ACHN (cell line): ENCODE results near the gene NPEPPS.
"Not testable (repeated sequence)": the region's sequence is repeated elsewhere in the genome, so short reads cannot be mapped to it uniquely, and the experiment has no call there.

Experiments used
- DNase-seq: peaks from one replicate; pipeline ENCODE4 v3.0.0-alpha.2; 2015
- in situ Hi-C: cut with HindIII; loops from 2 replicates; pipeline ENCODE4 v1.10.0; 2017; ENCODE audit warnings: low sequenced_read_pairs, low pct_ligation_motif_present, low pct_unique_long_range_greater_than_20kb

The NPEPPS gene

DNA sequence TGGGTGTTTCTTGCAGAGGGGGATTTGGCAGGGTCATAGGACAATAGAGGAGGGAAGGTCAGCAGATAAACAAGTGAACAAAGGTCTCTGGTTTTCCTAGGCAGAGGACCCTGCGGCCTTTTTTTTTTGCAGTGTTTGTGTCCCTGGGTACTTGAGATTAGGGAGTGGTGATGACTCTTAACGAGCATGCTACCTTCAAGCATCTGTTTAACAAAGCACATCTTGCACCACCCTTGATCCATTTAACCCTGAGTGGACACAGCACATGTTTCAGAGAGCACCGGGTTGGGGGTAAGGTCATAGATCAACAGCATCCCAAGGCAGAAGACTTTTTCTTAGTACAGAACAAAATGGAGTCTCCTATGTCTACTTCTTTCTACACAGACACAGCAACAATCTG is 25.2 kb downstream of the NPEPPS start:
- in situ Hi-C loops = not testable (repeated sequence)

GRCh38 chr17:47560517-47561043 is 29.7 kb downstream of the NPEPPS start:
- DNase-seq, in situ Hi-C loops: not testable (repeated sequence)

More for the DNA sequence above, 25.2 kb downstream of the NPEPPS start:
- not testable (repeated sequence) for DNase-seq

DNA sequence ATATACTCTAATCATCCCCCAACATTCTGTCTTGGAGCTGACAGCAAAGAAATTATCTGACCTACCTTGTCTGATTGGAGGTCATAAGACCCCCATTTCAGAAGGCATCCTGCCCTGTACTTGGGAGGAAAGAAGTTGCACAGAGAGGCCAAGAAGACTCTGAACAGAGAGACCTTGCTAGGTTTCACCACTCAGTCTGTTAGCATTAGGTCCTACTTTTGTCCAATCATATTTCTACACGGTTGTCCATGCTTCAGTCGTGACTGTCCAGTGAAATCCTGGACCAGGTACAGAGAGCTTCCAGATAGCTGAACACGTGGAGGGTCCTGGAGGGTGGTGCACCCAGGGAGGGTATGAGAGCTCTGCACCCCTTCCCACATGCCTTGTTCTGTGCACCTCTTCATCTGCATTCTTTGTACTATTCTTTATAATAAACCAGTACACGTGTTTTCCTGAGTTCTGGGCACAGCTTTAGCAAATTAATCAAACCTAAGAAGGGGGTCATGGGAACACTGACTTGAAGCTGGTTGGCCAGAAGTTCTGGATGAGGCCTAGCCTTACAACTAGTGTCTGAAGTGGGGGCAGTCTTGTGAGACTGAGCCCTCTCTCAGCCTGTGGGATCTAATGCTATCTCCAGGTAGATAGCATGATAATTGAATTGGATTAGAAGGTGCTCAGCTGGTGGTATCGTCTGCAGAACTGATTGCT is 30.9 kb downstream of the NPEPPS start:
- DNase-seq, in situ Hi-C loops: not testable (repeated sequence)

DNA sequence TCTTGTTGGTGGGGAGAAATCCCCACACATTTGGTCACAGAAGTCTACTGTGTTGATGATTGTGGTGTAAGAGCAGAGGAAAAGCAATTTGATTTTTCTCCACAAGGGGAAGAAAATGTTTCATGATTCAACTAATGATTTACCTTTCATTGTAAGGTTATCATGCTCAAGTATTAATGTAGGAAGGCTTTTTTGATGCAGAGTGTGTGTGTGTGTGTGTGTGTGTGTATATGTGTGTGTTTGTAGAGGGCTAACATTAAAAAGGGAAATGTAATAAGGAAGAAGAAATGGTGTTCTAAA is 31.4 kb downstream of the NPEPPS start:
- in situ Hi-C loops, DNase-seq: not testable (repeated sequence)

DNA sequence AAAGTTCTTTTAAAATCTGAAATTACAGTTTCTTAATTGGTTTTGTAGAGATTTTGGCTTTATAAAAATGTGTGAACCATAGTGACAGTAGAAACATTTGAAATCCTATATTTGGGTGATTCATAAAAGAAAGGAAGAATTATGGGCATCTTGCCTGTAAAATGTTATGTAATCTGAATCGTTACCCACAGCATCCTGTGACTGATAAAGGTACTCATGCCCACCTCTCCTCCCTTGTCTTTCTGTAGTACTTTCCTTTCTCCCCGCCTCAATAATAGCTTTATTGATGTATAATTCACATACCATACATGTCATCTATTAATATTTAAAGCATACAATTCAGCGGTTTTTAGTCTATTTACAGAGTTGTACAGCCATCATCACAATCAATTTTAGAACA is 36.4 kb downstream of the NPEPPS start:
- in situ Hi-C loops, DNase-seq: not testable (repeated sequence)

- DNase-seq, in situ Hi-C loops: not testable (repeated sequence)
Measured at GRCh38 chr17:47572561-47572960, 41.7 kb downstream of the NPEPPS start.

DNA sequence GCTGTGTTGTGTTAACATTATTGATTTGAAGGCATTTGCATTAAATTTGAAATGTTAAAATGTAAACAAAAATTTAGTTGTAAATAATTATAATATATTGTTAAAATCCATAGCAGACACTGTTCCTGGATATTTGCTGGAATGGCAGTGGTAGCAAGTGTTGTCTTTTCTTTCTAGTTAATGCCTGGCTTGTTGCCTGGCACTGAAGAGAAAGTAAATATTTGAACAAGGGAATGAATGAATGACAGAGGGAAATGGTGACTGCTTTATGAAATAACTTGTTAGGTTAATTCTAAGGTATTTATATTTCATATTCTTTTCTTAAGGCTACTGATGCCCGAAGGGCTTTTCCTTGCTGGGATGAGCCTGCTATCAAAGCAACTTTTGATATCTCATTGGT is 51.5 kb downstream of the NPEPPS start:
- in situ Hi-C loops, DNase-seq: not testable (repeated sequence)

GRCh38 chr17:47586378-47587055 is 55.6 kb downstream of the NPEPPS start:
- DNase-seq, in situ Hi-C loops: not testable (repeated sequence)

DNA sequence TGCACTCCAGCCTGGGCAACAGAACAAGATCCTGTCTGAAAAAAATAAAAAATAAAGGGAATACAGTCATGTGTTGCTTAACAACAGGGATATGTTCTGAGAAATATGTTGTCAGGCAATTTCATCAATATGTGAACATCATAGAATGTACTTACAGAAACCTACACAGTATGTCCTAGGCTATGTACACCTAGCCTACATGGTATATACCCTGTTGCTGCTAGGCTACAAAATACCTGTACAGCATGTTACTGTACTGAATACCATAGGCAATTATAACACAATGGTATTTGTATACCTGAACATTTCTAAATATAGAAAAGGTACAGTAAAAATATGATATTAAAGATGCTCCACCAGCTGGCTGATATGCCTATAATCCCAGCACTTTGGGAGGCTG is 62.6 kb downstream of the NPEPPS start:
- not testable (repeated sequence) for DNase-seq

DNA sequence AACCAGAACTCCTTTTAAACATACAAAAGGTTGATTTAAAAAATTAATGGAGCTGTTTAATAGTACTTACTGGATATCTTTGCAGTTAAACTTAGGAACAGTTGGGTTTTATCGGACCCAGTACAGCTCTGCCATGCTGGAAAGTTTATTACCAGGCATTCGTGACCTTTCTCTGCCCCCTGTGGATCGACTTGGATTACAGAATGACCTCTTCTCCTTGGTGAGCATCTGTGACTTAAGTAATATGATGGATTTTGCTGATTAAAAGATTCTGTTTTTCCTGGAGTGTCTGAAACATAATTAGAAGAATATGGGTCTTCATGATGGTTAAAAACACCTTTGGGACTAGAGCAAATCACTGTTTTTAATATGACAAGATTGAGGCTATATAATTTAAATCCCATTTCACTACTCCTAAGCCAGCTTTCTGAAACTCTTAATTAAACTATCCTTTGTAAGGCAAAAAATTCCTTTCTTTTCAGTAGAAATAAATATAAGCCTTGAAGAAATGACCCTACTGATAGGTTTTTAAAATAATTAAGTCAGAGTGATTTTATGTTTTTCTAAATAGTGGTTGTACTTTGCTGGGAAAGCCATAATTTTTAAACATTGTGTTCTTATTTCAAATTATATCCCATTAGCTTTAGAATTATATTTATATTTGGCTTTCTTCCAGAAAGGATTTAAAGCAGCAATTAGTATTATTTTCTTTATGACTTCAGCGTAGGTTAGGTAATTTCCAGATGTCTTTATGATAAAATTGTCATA is 73.1 kb downstream of the NPEPPS start:
- DNase-seq = no peak
- in situ Hi-C loops = no loop called here

More for the DNA sequence above, 62.6 kb downstream of the NPEPPS start:
- in situ Hi-C loops = not testable (repeated sequence)

DNA sequence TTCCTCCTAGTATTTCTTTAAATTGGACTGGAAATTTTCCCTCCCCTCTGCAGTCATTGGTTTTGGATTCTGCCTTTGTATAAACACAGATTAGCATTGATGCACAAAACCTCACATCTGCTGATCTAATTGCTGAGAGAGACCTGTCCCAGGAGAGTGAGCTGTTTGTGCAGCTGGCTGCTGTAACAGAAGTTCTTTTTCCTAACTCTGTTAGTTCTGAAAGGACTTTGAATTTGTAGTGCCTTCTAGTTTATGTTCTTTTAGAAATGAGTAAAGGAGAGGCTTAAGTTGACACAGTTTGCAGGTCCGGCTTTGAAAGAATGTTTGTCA is 73.7 kb downstream of the NPEPPS start:
- DNase-seq = no peak

GRCh38 chr17:47605011-47605410 is 74.1 kb downstream of the NPEPPS start:
- DNase-seq = no peak
- in situ Hi-C loops = no loop called here

More for the DNA sequence above, 73.7 kb downstream of the NPEPPS start:
- in situ Hi-C loops = no loop called here

GRCh38 chr17:47607481-47607880 is 76.6 kb downstream of the NPEPPS start:
- in situ Hi-C loops = no loop called here
- no peak for DNase-seq

DNA sequence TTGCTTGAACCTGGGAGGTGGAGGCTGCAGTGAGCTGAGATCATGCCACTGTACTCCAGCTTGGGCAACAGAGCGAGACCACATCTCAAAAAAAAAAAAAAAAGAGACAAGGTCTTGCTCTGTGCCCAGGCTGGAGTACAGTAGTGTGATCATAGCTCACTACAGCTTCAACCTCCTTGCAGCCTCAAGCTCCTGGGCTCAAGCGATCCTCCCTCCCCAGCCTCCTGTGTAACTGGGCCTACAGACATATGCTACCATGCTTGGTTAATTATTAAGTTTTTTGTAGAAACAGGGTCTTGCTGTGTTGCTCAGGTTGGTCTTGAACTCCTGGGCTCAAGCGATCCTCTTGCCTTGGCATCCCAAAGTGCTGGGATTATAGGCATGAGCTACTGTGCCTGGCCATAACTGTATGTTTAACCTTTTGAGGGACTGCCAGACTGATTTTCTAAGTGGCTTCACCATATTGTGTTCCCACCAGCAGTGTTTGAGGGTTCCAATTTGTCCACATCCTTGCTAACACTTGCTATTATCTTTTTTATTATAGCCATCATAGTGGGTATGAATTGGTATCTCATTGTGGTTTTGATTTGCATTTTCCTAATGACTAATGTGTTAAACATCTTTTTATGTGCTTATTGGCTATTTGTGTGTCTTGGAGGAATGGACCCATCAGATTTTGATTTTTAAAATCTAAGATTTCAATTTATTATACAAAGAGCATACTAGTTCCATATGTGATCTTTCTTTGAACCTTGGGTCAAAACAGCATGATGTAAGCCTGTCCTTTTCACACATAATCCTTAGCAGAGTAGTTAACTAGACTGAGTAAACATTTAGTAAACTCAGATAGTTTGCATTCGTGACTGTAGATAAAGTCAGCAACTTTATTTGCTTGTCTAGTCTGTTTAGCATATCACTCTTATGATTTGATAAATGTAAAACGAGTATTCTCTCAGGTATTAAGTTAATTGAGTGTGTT is 80.8 kb downstream of the NPEPPS start:
- no peak for DNase-seq
- in situ Hi-C loops = no loop called here

DNA sequence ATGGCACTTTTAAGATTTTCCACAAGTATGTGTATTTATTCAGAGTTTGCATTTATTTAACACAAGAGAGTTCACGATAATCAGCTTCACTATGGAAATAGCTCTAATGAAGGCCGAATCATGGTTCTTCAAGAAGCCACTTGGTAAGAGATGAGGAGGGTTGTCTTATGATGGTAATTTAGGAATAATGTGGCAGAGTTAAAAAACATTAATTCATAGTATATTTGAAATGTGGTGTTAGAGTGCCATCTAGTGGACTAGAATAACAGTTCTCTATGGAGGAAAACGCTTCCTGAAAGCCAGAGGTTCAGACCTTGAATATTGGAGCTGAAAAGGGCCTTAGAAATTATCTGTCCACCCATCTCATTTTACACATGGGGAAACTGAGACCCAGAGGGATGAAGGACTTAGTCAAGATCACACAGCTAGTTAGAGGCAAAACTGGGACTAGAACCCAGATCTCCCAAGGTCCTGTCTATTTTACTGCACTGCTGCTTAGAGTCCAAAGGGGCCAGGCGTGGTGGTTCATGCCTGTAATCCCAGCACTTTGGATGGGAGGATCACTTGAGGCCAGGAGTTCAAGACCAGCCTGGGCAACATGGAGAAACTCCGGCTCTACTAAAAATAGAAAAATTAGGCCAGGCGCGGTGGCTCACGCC is 85.0 kb downstream of the NPEPPS start:
- in situ Hi-C loops = no loop called here
- peak; percentile 68 for DNase-seq

DNA sequence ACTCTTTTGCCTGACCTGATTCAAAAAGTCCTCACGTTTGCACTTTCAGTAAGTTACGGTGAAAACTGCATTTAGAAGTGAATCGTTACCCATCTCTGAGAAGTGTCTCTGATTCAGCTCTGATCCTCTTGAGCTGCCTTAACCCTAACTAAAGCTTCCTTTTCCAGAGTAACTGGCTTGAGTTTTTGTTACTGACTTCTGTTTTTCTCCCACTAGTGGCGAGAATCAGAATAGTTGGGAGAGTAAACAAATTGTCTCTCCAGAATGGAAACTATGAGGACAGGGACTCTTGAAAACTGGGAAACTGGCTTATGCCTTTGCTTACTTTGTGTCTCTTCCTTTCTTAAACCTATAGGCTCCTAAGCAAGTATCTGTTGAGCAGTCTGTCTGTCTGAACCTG is 87.5 kb downstream of the NPEPPS start:
- in situ Hi-C loops = no loop called here
- DNase-seq = peak; percentile 39

DNA sequence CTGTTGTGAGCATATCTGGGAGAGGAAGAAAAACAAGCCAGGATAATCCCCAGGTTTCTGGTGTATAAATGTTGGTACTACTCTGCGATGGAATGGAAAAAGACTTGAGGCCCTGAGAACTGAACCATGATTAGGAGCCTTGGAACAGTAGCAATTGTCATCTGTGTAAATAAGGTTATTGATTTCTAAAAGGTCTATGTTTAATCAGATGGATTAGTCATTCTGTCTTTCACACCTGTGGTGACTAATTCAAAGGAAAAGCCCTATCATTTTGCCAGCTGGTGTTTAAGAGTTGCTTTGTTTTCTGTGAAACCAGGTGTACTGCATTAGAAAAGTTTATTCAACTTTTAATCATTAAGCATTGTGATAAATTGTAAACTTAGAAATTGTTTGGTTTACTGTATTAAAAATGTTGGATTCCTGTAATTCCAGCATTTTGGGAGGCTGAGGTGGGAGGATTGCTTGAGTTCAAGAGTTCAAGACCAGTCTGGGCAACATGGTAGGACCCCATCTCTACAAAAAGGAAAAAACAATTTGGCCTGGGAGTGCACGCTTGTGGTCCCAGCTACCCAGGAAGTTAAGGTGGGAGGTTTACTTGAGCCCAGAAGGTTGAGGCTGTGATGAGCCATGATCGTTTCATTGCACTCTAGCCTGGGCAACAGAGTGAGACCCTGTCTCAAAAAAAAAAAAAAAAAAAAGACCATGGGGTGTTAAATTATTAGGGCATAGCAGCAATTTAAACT is 89.8 kb downstream of the NPEPPS start:
- no peak for DNase-seq
- in situ Hi-C loops = no loop called here
